Activated T-cell treated with anti-CD3 and anti-CD28 coated beads, Interleukin-2, amount 50 U/mL, for 4 hours (primary cell): Measurements from ENCODE around the gene OR2H1. TPM values are rescaled to one million over a fixed set of nuclear protein-coding genes. Genes with fewer than 3 reads are reported as not detected.
"Not testable (repeated sequence)": the region's sequence is repeated elsewhere in the genome, so short reads cannot be mapped to it uniquely, and the experiment has no call there.

Experiments used
- ATAC-seq, 2 donors: fragments of 200-7000 bp; cut with Tn5 transposase; one replicate each; pipeline ENCODE4 v1.10.0; 2021
- DNase-seq: peaks from one replicate; pipeline ENCODE4 v3.0.0-alpha.2; 2020
- H3K27me3 Mint-ChIP-seq: one replicate; pipeline ENCODE4 v1.8.0; 2021; ENCODE audit warnings: low read depth, mixed read lengths
- H3K36me3 Mint-ChIP-seq: one replicate; pipeline ENCODE4 v1.8.0; 2022; ENCODE audit warnings: mixed read lengths; ENCODE audit not compliant: insufficient read depth
- H3K4me1 Mint-ChIP-seq: one replicate; pipeline ENCODE4 v1.8.0; 2021; ENCODE audit warnings: low read depth, mixed read lengths
- H3K4me3 Mint-ChIP-seq: one replicate; pipeline ENCODE4 v1.8.0; 2021; ENCODE audit warnings: mild to moderate bottlenecking, moderate library complexity, mixed read lengths
- H3K9me3 Mint-ChIP-seq: one replicate; pipeline ENCODE4 v1.8.0; 2021; ENCODE audit warnings: mixed read lengths
- total RNA-seq, 3 donors: library from RNA; stranded (reverse); gene quantifications; one replicate each; pipeline ENCODE4 v1.2.1, GENCODE V29; 2021

The OR2H1 gene
- not detected for total RNA-seq

GRCh38 chr6:29456971-29457370 lies at the start of gene OR2H1, which contains the start of gene OR11A1:
OR2H1 (plus strand) TSS chr6:29457155; CDS start chr6:29461770, 4,615 bp downstream.
OR11A1 (minus strand) TSS chr6:29457071; CDS start chr6:29427641, 29,430 bp downstream.
- H3K27me3 Mint-ChIP-seq = peaks cover 16% of the 10 kb centered on the region
- no peaks in the 10 kb centered on the region for H3K4me1 Mint-ChIP-seq
- H3K9me3 Mint-ChIP-seq = no peaks in the 10 kb centered on the region
- DNase-seq (no peak), ATAC-seq (no peak)
- no peak within 1 kb of the TSS for H3K4me3 Mint-ChIP-seq
- no peaks in the 10 kb centered on the region for H3K36me3 Mint-ChIP-seq

- Mint-ChIP-seq H3K4me1 (no peaks in the 10 kb centered on the region), H3K27me3 (peaks cover 33% of the 10 kb centered on the region), H3K36me3 (no peaks in the 10 kb centered on the region)
These were observed 42.4 kb upstream of the OR2H1 start, which contains the start of gene OR12D1 for GRCh38 chr6:29414588-29414987. OR12D1 (plus strand) TSS chr6:29414928.

DNA sequence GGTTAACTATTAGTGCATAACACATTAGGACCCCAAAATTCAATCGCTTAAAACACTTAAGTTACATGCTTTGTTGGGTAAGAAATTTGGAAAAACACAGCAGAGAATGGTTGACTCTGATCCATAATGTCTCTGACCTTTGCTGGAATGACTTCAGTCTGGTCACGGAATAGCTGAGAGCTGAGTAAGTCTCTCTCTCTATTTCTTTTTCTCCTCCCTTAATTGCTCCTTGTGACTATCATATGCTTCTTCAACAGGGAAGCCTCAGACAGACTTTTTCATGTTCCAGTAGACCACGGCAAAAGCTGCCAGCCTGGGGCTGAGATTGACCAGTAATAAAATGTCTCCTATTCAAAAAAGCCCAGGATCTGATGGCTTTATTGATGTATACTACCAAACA lies 37.4 kb upstream of the OR2H1 start:
- no peak overlapping the region for H3K4me3 Mint-ChIP-seq

More at GRCh38 chr6:29414588-29414987, 42.4 kb upstream of the OR2H1 start, which contains the start of gene OR12D1:
- H3K4me3 Mint-ChIP-seq = no peak within 1 kb of the TSS
- DNase-seq (no peak), ATAC-seq (no peak)
- H3K9me3 Mint-ChIP-seq = peaks cover 22% of the 10 kb centered on the region

GRCh38 chr6:29424168-29424567 lies 32.8 kb upstream of the OR2H1 start:
- H3K4me1 Mint-ChIP-seq = no peaks in the 10 kb centered on the region
- H3K27me3 Mint-ChIP-seq = peaks cover 49% of the 10 kb centered on the region
- no peak for ATAC-seq
- H3K9me3 Mint-ChIP-seq = no peaks in the 10 kb centered on the region
- DNase-seq = no peak
- no peaks in the 10 kb centered on the region for H3K36me3 Mint-ChIP-seq
- H3K4me3 Mint-ChIP-seq = no peak overlapping the region

More for the DNA sequence above, 37.4 kb upstream of the OR2H1 start:
- no peak for ATAC-seq
- DNase-seq = no peak
- Mint-ChIP-seq H3K9me3 (no peaks in the 10 kb centered on the region), H3K27me3 (peaks cover 41% of the 10 kb centered on the region), H3K4me1 (no peaks in the 10 kb centered on the region), H3K36me3 (no peaks in the 10 kb centered on the region)

GRCh38 chr6:29424575-29424974 lies 32.4 kb upstream of the OR2H1 start:
- ATAC-seq (peak; percentile 28 to 40), DNase-seq (no peak)
- H3K4me3 Mint-ChIP-seq = no peak overlapping the region
- no peaks in the 10 kb centered on the region for H3K36me3 Mint-ChIP-seq
- peaks cover 45% of the 10 kb centered on the region for H3K27me3 Mint-ChIP-seq
- no peaks in the 10 kb centered on the region for H3K9me3 Mint-ChIP-seq
- H3K4me1 Mint-ChIP-seq = no peaks in the 10 kb centered on the region

DNA sequence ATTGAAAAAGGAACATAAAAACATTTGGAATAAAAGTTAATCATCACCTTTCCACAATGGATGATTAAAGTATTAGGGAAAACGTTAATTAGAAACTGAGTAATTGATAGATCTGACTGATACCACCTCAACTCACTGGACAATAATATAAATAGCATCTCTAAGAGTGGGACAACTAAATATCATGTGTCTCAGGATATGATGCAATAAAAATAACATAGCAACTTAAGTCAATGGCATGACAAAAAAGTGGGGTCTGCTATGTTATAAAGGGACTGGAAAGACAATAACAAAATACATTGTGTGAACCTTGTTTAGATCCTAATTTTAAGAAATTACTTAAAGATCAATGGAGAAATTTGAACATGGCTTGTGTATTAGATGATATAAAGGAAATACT lies 31.9 kb upstream of the OR2H1 start:
- no peaks in the 10 kb centered on the region for H3K36me3 Mint-ChIP-seq
- H3K27me3 Mint-ChIP-seq = peaks cover 41% of the 10 kb centered on the region
- H3K9me3 Mint-ChIP-seq = no peaks in the 10 kb centered on the region
- DNase-seq (no peak), ATAC-seq (no peak)
- no peaks in the 10 kb centered on the region for H3K4me1 Mint-ChIP-seq
- no peak overlapping the region for H3K4me3 Mint-ChIP-seq

GRCh38 chr6:29426654-29427053 lies 30.3 kb upstream of the OR2H1 start:
- Mint-ChIP-seq H3K9me3 (no peaks in the 10 kb centered on the region), H3K4me3 (no peak overlapping the region), H3K27me3 (peaks cover 34% of the 10 kb centered on the region), H3K36me3 (no peaks in the 10 kb centered on the region), H3K4me1 (no peaks in the 10 kb centered on the region)
- ATAC-seq = no peak
- DNase-seq = no peak

DNA sequence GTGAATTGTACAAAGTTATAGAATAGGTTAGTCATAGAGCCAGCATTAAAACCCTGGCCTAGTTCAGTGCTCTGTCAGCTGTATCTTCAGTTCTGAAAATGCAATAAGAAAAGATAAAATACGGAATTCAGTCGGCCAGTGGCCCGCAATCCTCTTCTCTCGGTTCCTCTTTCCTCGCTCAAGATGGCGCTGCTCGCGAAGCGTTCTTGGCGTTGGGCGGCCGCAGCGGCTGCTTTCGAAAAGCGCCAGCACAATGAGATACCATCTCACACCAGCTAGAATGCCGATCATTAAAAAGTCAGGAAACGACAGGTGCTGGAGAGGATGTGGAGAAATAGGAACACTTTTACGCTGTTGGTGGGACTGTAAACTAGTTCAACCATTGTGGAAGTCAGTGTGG lies 20.2 kb upstream of the OR2H1 start:
- not testable (repeated sequence) for H3K4me1 Mint-ChIP-seq, H3K36me3 Mint-ChIP-seq, H3K4me3 Mint-ChIP-seq, DNase-seq, ATAC-seq, H3K9me3 Mint-ChIP-seq
- H3K27me3 Mint-ChIP-seq = peaks cover 24% of the 10 kb centered on the region

- ATAC-seq (no peak), DNase-seq (no peak)
- H3K4me3 Mint-ChIP-seq = no peak within 1 kb of the TSS
- H3K36me3 Mint-ChIP-seq = no peaks in the 10 kb centered on the region
- peaks cover 3% of the 10 kb centered on the region for H3K9me3 Mint-ChIP-seq
- no peaks in the 10 kb centered on the region for H3K4me1 Mint-ChIP-seq
- peaks cover 23% of the 10 kb centered on the region for H3K27me3 Mint-ChIP-seq
These were observed 17.9 kb upstream of the OR2H1 start, which contains the start of gene OR10C1 for GRCh38 chr6:29439006-29439405. OR10C1 (plus strand) TSS chr6:29439306; CDS start chr6:29440016, 710 bp downstream.

DNA sequence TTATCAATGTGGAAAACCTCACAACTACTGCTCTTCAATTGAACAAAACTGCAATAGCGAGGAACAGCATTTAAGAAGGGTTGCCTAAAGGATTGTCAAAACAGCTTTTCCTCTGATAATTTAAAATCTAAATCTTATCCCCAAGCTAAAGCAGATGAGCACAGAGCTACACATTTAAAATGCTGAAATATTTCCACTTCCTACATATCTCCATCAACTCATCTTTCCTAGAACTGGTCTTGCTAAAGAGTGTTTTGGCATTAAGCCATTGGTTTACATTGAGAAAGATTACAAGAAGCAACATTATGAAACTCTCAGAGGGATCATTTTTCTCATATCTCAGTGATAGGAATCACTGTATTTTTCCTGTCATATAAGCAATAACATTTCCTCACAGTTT lies 14.2 kb upstream of the OR2H1 start:
- peaks cover 9% of the 10 kb centered on the region for H3K9me3 Mint-ChIP-seq

DNA sequence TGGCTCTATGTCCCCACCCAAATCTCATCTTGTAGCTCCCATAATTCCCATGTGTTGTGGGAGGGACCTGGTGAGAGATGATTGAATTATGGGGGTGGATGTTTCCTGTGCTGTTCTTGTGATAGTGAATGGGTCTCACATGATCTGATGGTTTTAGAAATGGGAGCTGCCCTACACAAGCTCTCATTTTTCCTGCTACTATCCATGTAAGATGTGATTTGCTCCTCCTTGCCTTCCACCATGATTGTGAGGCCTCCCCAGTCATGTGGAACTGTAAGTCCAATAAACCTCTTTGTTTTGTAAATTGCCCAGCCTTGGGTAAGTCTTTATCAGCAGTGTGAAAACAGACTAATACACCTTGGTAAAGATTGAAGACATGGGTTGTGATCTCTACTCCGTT lies 12.9 kb upstream of the OR2H1 start:
- H3K27me3 Mint-ChIP-seq = peaks cover 46% of the 10 kb centered on the region
- not testable (repeated sequence) for ATAC-seq, H3K9me3 Mint-ChIP-seq, H3K4me1 Mint-ChIP-seq, H3K36me3 Mint-ChIP-seq, H3K4me3 Mint-ChIP-seq, DNase-seq

More for the DNA sequence above, 14.2 kb upstream of the OR2H1 start:
- Mint-ChIP-seq H3K36me3 (no peaks in the 10 kb centered on the region), H3K27me3 (peaks cover 38% of the 10 kb centered on the region), H3K4me3 (no peak overlapping the region), H3K4me1 (no peaks in the 10 kb centered on the region)
- DNase-seq (no peak), ATAC-seq (no peak)

DNA sequence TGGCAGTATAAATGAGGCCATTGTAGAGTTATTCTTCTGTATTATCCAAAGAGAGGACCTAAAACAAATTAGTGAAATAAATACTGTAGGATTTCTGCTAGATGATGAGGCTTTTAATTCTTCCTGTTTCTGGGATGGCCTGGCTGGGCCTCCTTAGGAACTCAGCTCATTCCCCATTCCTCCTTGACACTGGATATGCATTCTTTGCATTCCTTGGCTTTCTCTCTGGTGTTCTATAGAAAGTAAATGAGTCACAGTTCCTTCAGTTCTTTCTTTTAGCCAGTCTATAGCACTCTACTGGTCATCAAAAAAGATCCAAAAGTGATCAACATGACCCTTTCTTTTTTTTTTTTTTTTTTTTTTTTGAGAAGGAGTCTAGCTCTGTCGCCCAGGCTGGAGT lies 9.3 kb upstream of the OR2H1 start:
- H3K4me1 Mint-ChIP-seq = no peaks in the 10 kb centered on the region
- ATAC-seq (no peak), DNase-seq (no peak)
- peaks cover 14% of the 10 kb centered on the region for H3K9me3 Mint-ChIP-seq
- no peak overlapping the region for H3K4me3 Mint-ChIP-seq
- H3K27me3 Mint-ChIP-seq = peaks cover 65% of the 10 kb centered on the region
- no peaks in the 10 kb centered on the region for H3K36me3 Mint-ChIP-seq

GRCh38 chr6:29451471-29452193 lies 5.3 kb upstream of the OR2H1 start:
- Mint-ChIP-seq H3K4me3 (no peak overlapping the region), H3K9me3 (peaks cover 5% of the 10 kb centered on the region), H3K4me1 (no peaks in the 10 kb centered on the region), H3K36me3 (no peaks in the 10 kb centered on the region), H3K27me3 (peaks cover 50% of the 10 kb centered on the region)
- no peak for DNase-seq
- no peak for ATAC-seq

DNA sequence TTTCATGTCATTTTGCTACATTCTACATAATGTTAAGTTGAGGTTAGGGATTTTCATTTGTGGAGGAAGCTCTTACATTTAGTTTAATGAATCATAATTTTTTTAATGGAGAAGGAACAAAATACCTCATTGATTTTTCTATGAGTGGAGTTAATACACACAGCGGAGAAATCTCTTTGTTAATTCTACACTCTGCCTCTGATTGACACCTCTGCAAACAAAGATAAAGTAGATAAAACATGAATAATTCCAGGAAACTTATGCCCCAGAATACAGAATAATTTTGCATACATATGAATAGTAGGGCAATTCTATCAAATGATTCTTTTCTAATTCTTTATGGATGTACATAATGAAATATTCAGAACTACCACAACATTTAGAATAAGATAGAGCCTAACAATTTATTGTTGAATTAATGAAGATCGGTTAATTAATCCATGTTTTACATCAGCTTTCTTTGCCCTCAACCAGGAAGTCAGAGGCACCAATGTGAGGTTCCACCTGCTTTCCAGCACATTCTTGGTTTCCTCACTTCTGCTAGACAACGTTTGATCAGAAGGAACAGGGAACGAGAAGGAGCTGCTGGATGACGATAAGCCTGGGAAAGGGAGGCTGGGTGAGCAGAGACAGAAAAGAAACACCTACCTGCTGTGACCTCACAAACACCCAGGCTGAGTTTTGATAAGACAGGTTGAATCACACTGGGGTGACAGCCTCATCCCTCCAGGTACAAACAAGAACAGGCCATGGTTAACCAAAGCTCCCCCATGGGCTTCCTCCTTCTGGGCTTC lies 4.3 kb downstream of the OR2H1 start:
- DNase-seq = no peak
- Mint-ChIP-seq H3K4me3 (no peak overlapping the region), H3K27me3 (peaks cover 15% of the 10 kb centered on the region), H3K36me3 (no peaks in the 10 kb centered on the region), H3K4me1 (no peaks in the 10 kb centered on the region), H3K9me3 (no peaks in the 10 kb centered on the region)
- no peak for ATAC-seq
